GM08714 (cell line): ENCODE data around the gene SLC17A7.

Source experiments
- H3K4me3 ChIP-seq: fragments of 200-500 bp; sonication (Bioruptor generic); 2 replicates; pipeline ENCODE4 v1.5.1; 2014; ENCODE audit warnings: mild to moderate bottlenecking, low read length, inconsistent platforms
- ZNF274 ChIP-seq: IDR thresholded peaks from 2 replicates; pipeline ENCODE4 v1.6.1; 2012; ENCODE audit warnings: mild to moderate bottlenecking, low read depth, low read length

SLC17A7 gene

GRCh38 chr19:49441210-49441959 lies at the start of gene SLC17A7:
SLC17A7 (minus strand) TSS chr19:49441527; CDS start chr19:49441379, 148 bp downstream.
- TF ChIP-seq ZNF274 = no peak
- H3K4me3 ChIP-seq = no peak within 1 kb of the TSS

DNA sequence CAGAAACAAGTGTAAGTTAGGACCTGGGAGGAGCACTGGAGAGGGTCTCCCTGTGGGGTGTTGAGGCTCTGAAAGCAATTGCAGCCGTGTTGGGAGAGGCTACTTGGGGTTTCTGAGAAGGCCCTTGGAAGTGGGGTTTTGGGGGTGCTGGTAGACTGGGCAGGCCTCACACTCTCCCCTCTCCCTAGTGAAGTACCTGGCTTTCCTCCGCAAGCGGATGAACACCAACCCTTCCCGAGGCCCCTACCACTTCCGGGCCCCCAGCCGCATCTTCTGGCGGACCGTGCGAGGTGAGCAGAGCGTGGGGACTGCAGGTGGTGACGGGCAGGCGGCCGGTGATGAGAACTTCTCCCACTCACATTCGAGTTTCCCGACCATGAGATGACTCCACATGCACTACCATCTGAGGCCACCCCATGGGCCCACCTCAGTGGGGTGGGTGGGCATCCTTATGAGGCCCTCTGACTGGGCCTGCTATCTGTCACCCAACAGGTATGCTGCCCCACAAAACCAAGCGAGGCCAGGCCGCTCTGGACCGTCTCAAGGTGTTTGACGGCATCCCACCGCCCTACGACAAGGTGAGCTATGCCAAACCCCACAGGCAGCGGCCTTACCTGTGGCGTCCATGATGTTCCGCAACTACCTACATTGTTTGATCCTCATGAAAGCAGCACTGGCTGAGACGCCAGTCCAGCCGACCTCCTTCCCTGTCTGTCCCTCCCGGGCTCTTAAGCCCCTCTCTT lies 49.1 kb upstream of the SLC17A7 start:
- no peak overlapping the region for H3K4me3 ChIP-seq
- no peak for TF ChIP-seq ZNF274

GRCh38 chr19:49489601-49490167 lies 48.4 kb upstream of the SLC17A7 start:
- H3K4me3 ChIP-seq = peak overlapping the region; percentile 96
- TF ChIP-seq ZNF274 = no peak

DNA sequence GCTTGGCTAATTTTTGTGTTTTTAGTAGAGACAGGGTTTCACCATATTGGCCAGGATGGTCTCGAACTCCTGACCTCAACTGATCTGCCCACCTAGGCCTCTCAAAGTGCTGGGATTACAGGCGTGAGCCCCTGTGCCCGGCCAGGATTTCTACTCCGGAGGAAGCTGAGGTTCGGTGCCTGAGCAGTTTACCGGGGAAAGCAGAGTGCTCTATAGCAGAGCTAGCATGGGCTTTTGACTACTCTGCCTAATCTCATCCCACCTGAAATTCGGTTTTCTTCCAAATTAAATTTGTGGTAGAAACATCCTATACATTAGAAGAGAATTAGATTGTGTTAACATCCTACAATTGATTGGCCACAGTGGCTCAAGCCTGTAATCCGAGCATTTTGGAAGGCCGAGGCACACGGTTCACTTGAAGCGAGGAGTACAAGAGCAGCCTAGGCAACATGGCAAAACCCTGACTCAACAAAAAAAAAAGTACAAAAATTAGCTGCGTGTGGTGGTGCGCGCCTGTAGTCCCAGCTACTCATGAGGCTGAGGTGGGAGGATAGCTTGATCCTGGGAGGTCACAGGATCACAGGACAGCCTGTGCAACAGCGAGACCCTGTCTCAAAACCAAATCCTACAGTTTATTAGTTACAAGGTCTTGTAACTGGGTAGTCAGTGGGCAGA lies 47.7 kb upstream of the SLC17A7 start:
- H3K4me3 ChIP-seq = peak overlapping the region; percentile 96
- TF ChIP-seq ZNF274 = no peak

DNA sequence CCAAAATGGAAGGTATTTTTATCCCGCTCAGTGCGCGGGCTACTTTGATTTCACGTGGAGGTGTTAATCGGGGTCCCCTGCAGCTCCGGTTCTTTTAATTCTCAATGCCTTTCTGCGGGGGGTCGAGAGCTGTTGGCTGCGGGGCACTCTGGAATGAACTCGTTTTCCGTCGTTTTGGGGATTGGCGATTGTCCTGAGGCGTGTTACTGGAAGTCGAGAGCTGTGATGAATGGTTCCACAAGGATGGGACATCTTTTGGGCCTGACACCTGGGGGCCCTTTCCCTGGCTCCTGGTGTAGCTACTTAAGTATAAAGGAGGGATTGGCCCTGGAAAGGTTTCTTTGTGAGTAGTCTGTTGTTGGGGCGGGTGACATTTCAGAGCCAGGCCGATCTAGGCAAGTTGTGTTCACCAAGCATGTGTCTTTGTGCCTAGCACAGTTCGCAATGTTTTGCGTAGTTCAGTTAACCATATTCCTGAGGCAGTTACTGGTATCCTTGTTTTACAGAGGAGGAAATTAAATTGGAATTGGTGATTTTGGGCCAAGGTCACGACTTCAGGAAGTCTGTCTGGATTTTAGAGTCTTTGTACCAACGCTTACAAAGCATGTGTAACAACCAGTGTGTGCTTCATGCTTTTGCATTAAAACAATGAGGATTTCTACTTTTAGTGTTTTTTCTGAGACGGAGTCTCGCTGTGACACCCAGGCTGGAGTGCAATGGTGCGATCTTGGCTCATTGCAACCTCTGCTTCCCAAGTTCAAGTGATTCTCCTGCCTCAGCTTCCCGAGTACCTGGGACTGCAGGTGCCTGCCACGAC lies 46.9 kb upstream of the SLC17A7 start:
- H3K4me3 ChIP-seq = peak overlapping the region; percentile 96
- TF ChIP-seq ZNF274 = no peak

GRCh38 chr19:49487277-49488045 lies 46.1 kb upstream of the SLC17A7 start, which contains the start of gene RPL13A:
RPL13A (plus strand) TSS chr19:49487608; CDS start chr19:49487630, 22 bp downstream.
- peak within 1 kb of the TSS; percentile 96 for H3K4me3 ChIP-seq
- no peak for TF ChIP-seq ZNF274

DNA sequence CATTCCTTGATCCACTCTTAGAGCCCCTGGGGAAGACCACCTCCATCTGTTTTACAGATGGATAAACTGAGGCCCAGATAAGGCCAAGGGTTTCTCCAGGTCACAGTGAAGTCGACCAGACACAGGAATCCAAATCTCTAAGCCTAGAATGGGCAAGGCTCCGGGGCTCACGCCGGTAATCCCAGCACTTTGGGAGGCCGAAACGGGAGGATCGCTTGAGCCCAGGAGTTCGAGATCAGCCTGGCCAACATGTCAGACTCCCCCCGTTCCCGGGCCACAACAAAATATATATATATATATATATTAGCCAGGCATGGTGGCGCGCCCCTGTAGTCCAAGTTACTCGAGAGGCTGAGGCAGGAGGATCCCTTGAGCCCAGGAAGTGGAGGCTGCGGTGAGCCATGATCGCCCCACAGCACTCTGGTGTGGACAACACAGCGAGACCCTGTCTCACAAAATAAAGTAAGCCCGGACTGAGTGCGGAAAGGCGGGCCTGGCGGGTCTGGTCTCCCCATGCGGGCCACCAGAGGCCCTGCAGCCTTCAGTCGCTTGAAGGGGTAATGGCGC lies 45.5 kb upstream of the SLC17A7 start:
- no peak for TF ChIP-seq ZNF274

DNA sequence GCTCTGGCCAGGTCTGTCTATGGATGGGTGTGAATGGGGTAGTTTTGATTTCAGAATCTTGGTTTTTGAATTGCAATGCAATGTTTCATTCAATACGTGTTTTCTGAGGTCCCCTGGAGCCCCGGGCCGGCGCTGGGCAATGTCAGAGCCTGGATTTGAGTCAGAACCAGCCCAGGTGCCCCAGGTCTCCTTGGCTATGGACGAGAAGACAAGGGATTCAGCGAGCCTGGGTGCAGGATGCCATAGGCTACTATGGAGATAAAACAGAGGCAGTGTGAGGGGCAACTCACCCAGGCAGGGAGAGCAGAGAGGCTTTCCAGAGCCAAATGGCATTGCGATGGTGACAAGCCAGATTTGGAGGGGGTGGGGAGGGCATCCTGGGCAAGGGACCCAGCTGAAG lies 44.9 kb upstream of the SLC17A7 start:
- no peak overlapping the region for H3K4me3 ChIP-seq
- no peak for TF ChIP-seq ZNF274

More for the DNA sequence above, 45.5 kb upstream of the SLC17A7 start:
- H3K4me3 ChIP-seq = no peak overlapping the region; the same call in 1 of the 2 replicates

- no peak overlapping the region for H3K4me3 ChIP-seq
- no peak for TF ChIP-seq ZNF274
Observed at GRCh38 chr19:49481020-49481683, 39.8 kb upstream of the SLC17A7 start.

DNA sequence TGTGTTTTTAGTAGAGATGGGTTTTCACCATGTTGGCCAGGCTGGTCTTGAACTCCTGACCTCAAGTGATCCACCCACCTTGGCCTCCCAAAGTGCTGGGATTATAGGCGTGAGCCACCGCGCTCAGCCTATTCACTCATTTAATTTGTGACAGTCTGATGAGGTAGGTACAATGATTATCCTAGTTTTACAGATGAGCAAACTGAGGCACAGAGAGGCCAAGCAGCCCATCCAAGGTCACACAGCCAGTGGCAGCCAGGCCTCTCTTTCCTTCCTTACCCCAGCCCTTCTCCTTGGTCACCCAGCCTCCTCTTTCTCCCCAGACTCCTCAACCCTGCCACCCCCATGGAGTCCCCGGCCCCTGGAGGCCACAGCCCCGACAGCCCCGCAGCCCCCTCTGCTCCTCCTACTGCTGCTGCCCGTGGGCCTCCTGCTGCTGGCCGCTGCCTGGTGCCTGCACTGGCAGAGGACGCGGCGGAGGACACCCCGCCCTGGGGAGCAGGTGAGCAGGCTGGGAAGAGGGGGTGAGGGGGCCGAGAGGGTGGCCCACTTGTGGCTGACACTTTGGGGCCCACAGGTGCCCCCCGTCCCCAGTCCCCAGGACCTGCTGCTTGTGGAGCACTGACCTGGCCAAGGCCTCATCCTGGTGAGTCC lies 38.8 kb upstream of the SLC17A7 start:
- no peak overlapping the region for H3K4me3 ChIP-seq
- TF ChIP-seq ZNF274 = no peak
